Activated CD8-positive, alpha-beta T cell treated with anti-CD3 and anti-CD28 coated beads for 36 hours (primary cell): ENCODE results near the gene CTNNA2. TPM values are rescaled to one million over a fixed set of nuclear protein-coding genes. Genes with fewer than 3 reads are reported as not detected.

Experiments
- ATAC-seq: fragments of 200-7000 bp; cut with Tn5 transposase; one replicate; pipeline ENCODE4 v1.10.0; 2021; ENCODE audit warnings: mild to moderate bottlenecking, moderate library complexity
- CTCF ChIA-PET: fragments of 350-600 bp; sonication (Branson Sonifier 250); formaldehyde crosslinking; loops from one replicate; lab custom pipeline; 2021; ENCODE audit warnings: antibody characterized with exemption; lab: Charles Lee
- POLR2A ChIA-PET: fragments of 350-600 bp; sonication (Branson Sonifier 250); formaldehyde crosslinking; loops from one replicate; lab custom pipeline; 2021; ENCODE audit warnings: antibody characterized with exemption; lab: Charles Lee
- DNase-seq: peaks from one replicate; pipeline ENCODE4 v3.0.0-alpha.2; 2020
- H3K27ac Mint-ChIP-seq: one replicate; pipeline ENCODE4 v1.8.0; 2021; ENCODE audit warnings: mild to moderate bottlenecking, mixed read lengths
- H3K27me3 Mint-ChIP-seq: one replicate; pipeline ENCODE4 v1.8.0; 2021; ENCODE audit warnings: mixed read lengths
- H3K36me3 Mint-ChIP-seq: one replicate; pipeline ENCODE4 v1.8.0; 2021; ENCODE audit warnings: low read depth, mixed read lengths
- H3K4me1 Mint-ChIP-seq: one replicate; pipeline ENCODE4 v1.8.0; 2021; ENCODE audit warnings: low read depth, mixed read lengths
- H3K4me3 Mint-ChIP-seq: one replicate; pipeline ENCODE4 v1.8.0; 2021; ENCODE audit warnings: mild to moderate bottlenecking, moderate library complexity, mixed read lengths
- H3K9me3 Mint-ChIP-seq: one replicate; pipeline ENCODE4 v1.8.0; 2021; ENCODE audit warnings: mixed read lengths
- CTCF ChIP-seq: fragments of 200-600 bp; IDR thresholded peaks from one replicate; pipeline ENCODE4 v1.8.0; 2022; ENCODE audit warnings: antibody characterized with exemption, mild to moderate bottlenecking
- intact Hi-C: fragments of 100-400 bp; cut with micrococcal nuclease; formaldehyde crosslinking; loops from one replicate; pipeline ENCODE4 v1.10.0; 2022
- total RNA-seq, 2 experiments: library from RNA; stranded (reverse); gene quantifications; one replicate each; pipeline ENCODE4 v1.2.3, GENCODE V29; 2021

CTNNA2 gene
- total RNA-seq, 2 experiments from 2014 or later = not detected

- H3K9me3 Mint-ChIP-seq = no peaks in the 10 kb centered on the region
- H3K27ac Mint-ChIP-seq = no peak overlapping the region
- no peak overlapping the region for H3K4me3 Mint-ChIP-seq
- no peaks in the 10 kb centered on the region for H3K4me1 Mint-ChIP-seq
- intact Hi-C loops = no loop called here
- CTCF ChIA-PET = no interaction called here
- no peak for TF ChIP-seq CTCF
- DNase-seq (no peak), ATAC-seq (no peak)
- no peaks in the 10 kb centered on the region for H3K36me3 Mint-ChIP-seq
- POLR2A ChIA-PET = interaction anchor here (0.6 kb wide), 1 partner anchor 188 kb away, joined by 3 read pairs; no protein-coding TSS in a partner anchor
- H3K27me3 Mint-ChIP-seq = no peaks in the 10 kb centered on the region
Observed at GRCh38 chr2:79909521-79909920, 396.7 kb downstream of the CTNNA2 start.

GRCh38 chr2:79910643-79911042, 397.8 kb downstream of the CTNNA2 start:
- POLR2A ChIA-PET = no interaction called here
- Mint-ChIP-seq H3K36me3 (no peaks in the 10 kb centered on the region), H3K9me3 (no peaks in the 10 kb centered on the region), H3K4me3 (no peak overlapping the region), H3K27ac (no peak overlapping the region), H3K4me1 (no peaks in the 10 kb centered on the region), H3K27me3 (no peaks in the 10 kb centered on the region)
- TF ChIP-seq CTCF = no peak
- intact Hi-C loops = no loop called here
- DNase-seq (no peak), ATAC-seq (no peak)
- CTCF ChIA-PET = no interaction called here

- no peak for DNase-seq
- no peak overlapping the region for H3K27ac Mint-ChIP-seq
- ChIA-PET POLR2A (no interaction called here), CTCF (no interaction called here)
- H3K4me3 Mint-ChIP-seq = no peak overlapping the region
- ATAC-seq = no peak
- no peaks in the 10 kb centered on the region for H3K36me3 Mint-ChIP-seq
- H3K27me3 Mint-ChIP-seq = no peaks in the 10 kb centered on the region
- intact Hi-C loops = no loop called here
- no peaks in the 10 kb centered on the region for H3K9me3 Mint-ChIP-seq
- H3K4me1 Mint-ChIP-seq = no peaks in the 10 kb centered on the region
- no peak for TF ChIP-seq CTCF
Observed at GRCh38 chr2:79915455-79915854, 402.6 kb downstream of the CTNNA2 start.

- ATAC-seq = no peak
- H3K27me3 Mint-ChIP-seq = no peaks in the 10 kb centered on the region
- H3K27ac Mint-ChIP-seq = no peak overlapping the region
- TF ChIP-seq CTCF = no peak
- no peaks in the 10 kb centered on the region for H3K4me1 Mint-ChIP-seq
- POLR2A ChIA-PET = interaction anchor here (0.6 kb wide), 1 partner anchor 391 kb away, joined by 3 read pairs; no protein-coding TSS in a partner anchor
- intact Hi-C loops = no loop called here
- no peaks in the 10 kb centered on the region for H3K9me3 Mint-ChIP-seq
- H3K4me3 Mint-ChIP-seq = no peak overlapping the region
- no peak for DNase-seq
- CTCF ChIA-PET = no interaction called here
- no peaks in the 10 kb centered on the region for H3K36me3 Mint-ChIP-seq
Observed at GRCh38 chr2:79916285-79916684, 403.4 kb downstream of the CTNNA2 start.

GRCh38 chr2:79920512-79921076, 407.7 kb downstream of the CTNNA2 start:
- H3K27me3 Mint-ChIP-seq = peaks cover 3% of the 10 kb centered on the region
- H3K36me3 Mint-ChIP-seq = no peaks in the 10 kb centered on the region
- ATAC-seq (no peak), DNase-seq (no peak)
- H3K9me3 Mint-ChIP-seq = peaks cover 3% of the 10 kb centered on the region
- POLR2A ChIA-PET = no interaction called here
- no peak overlapping the region for H3K4me3 Mint-ChIP-seq
- H3K27ac Mint-ChIP-seq = no peak overlapping the region
- no peak for TF ChIP-seq CTCF
- CTCF ChIA-PET = no interaction called here
- intact Hi-C loops = no loop called here
- no peaks in the 10 kb centered on the region for H3K4me1 Mint-ChIP-seq
